ENCODE results near the gene MEF2A. TPM values are rescaled to one million over a fixed set of nuclear protein-coding genes. Genes with fewer than 3 reads are reported as not detected.
A peak's percentile ranks its signal among the peaks of the same experiment; 100 is the strongest.

MEF2A gene
- total RNA-seq, 1 donor from 2014 or later, result 88.3 TPM

DNA sequence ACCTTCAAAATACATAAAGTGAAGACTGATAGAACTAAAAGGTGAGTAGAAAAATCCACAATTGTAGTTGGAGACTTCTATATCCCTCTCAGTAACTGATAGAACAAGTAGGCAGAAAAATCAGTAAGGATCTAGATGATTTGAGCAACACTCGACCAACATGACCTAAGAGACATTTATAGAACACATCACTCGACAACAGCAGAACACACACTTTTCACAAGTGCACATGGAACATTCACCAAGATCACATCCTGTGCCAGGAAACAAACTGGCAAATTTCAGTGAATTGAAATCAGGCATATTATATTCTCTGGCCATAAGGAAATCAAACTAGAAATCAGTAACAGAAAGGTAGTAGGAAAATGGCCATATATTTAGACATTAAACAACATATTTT is 130.3 kb downstream of the MEF2A start:
- no peak overlapping the region for H3K4me3 Mint-ChIP-seq
- no peaks in the 10 kb centered on the region for H3K4me1 Mint-ChIP-seq
- intact Hi-C loops (cut with micrococcal nuclease), result no loop called here
- no peaks in the 10 kb centered on the region for H3K9me3 Mint-ChIP-seq
- TF ChIP-seq, protein P1, sequence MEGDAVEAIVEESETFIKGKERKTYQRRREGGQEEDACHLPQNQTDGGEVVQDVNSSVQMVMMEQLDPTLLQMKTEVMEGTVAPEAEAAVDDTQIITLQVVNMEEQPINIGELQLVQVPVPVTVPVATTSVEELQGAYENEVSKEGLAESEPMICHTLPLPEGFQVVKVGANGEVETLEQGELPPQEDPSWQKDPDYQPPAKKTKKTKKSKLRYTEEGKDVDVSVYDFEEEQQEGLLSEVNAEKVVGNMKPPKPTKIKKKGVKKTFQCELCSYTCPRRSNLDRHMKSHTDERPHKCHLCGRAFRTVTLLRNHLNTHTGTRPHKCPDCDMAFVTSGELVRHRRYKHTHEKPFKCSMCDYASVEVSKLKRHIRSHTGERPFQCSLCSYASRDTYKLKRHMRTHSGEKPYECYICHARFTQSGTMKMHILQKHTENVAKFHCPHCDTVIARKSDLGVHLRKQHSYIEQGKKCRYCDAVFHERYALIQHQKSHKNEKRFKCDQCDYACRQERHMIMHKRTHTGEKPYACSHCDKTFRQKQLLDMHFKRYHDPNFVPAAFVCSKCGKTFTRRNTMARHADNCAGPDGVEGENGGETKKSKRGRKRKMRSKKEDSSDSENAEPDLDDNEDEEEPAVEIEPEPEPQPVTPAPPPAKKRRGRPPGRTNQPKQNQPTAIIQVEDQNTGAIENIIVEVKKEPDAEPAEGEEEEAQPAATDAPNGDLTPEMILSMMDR (IDR thresholded peaks at IDR 0.05), result no peak
- no peaks in the 10 kb centered on the region for H3K27me3 Mint-ChIP-seq
- ChIA-PET CTCF (no interaction called here), POLR2A (interaction anchor here (0.7 kb wide), 1 partner anchor 8 kb away, joined by 3 read pairs; no protein-coding TSS in a partner anchor)
- H3K27ac Mint-ChIP-seq, result no peak overlapping the region
- ATAC-seq (ENCODE audit: low read depth), result no peak
- DNase-seq, result no peak
- peaks cover 65% of the 10 kb centered on the region for H3K36me3 Mint-ChIP-seq (ENCODE audit: low read depth)

DNA sequence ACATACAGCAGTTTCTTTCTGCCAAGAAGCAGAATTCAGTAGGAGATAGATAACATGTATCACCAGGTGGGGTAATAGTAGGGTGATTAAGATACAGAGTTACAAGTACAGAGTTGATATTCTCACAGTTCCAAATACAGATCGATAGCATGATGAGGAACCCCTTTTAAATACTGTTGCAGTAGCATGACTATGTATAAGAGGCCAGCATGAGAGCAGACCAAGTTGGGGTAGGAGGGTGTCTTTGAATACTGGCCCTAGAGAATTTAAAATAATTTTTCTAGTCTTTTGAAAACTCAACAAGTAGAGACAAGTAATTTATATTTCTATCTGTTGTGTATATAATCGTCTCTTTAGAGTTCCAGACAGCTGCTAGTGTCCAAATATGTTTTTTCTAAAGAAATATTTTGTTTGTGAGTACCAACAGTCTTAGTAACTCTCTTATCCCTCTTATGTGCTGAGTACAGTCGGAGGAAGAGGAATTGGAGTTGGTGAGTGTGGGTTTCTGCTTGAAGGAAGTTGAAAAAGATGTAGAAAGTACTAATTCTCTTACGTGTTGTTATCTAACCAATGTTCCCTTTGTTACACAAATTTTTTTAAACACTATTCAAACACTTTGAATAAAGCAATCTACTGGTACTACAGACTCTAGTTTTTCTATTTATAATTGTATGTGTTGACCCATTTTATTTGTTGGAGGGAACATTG is 137.3 kb downstream of the MEF2A start:
- intact Hi-C loops (cut with micrococcal nuclease), result loop anchor here (1.0 kb wide), 1 partner anchor 136 kb away; no protein-coding TSS in a partner anchor
- Mint-ChIP-seq H3K4me1 (peaks cover 27% of the 10 kb centered on the region), H3K36me3 (ENCODE audit: low read depth) (peaks cover 18% of the 10 kb centered on the region), H3K4me3 (peak overlapping the region; percentile 11), H3K9me3 (no peaks in the 10 kb centered on the region), H3K27me3 (no peaks in the 10 kb centered on the region), H3K27ac (peak overlapping the region; percentile 24)
- ATAC-seq (ENCODE audit: low read depth) (no peak), DNase-seq (no peak)
- ChIA-PET POLR2A (interaction anchor here (0.7 to 2.4 kb wide), 6 partner anchors 23 to 201 kb away, joined by 3 to 45 read pairs (median 14); partner anchors contain the start of genes LYSMD4 and MEF2A), CTCF (interaction anchor here (1.0 to 5.2 kb wide), 17 partner anchors 15 to 436 kb away, joined by 3 to 143 read pairs (median 17); no protein-coding TSS in a partner anchor)
- TF ChIP-seq, protein P1 (IDR thresholded peaks at IDR 0.05), result no peak

DNA sequence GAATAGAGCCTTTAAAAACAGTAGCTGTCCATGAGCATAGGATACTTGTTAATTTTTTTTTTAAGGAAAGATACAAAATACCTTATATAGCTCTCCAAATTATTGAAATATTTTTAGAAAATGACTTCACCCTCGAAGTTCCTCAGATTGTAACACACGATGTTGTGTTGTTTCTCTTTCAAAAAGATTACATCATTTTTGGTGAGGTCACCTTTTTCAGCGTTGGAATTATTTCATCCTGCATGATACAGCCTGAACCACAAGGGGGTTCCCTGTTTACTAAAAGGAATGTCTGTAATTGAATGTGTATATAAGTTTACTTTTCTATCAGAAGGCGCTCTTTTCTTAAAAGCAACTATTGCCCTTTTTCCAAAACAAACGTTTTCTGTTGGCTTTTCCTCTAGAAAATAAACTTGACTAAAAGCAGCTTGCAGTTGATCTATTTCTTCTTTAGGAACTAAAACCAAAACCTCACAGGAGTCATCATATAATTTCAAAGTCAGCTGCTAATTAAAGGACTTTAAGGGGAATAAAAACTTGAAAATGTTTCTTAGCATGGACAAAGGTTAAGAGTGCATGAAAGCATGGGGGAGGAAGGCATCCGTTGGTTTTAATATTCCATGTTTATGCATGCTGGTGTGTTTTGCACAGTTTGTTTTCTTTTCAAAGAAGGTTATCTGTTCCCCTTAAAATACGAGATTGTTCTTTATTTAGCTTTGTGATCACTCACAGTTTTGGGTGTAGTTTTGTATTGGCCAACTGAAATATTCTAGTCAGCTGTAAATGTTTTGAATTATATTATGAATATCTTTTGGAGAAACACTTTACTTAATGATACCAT is 138.0 kb downstream of the MEF2A start:
- ATAC-seq (ENCODE audit: low read depth) (peak; percentile 67), DNase-seq (no peak)
- TF ChIP-seq, protein P1 (IDR thresholded peaks at IDR 0.05), result no peak
- POLR2A ChIA-PET, result interaction anchor here (0.6 to 2.4 kb wide), 15 partner anchors 8 to 453 kb away, joined by 3 to 45 read pairs (median 4); partner anchors contain the start of genes LRRC28, LYSMD4 and MEF2A
- peaks cover 24% of the 10 kb centered on the region for H3K36me3 Mint-ChIP-seq (ENCODE audit: low read depth)
- no peaks in the 10 kb centered on the region for H3K27me3 Mint-ChIP-seq
- no peaks in the 10 kb centered on the region for H3K9me3 Mint-ChIP-seq
- peak overlapping the region; percentile 24 for H3K27ac Mint-ChIP-seq
- peaks cover 27% of the 10 kb centered on the region for H3K4me1 Mint-ChIP-seq
- intact Hi-C loops (cut with micrococcal nuclease), result loop anchor here (1.0 to 2.0 kb wide), 10 partner anchors 29 to 431 kb away; partner anchors contain the start of gene LYSMD4
- peak overlapping the region; percentile 11 for H3K4me3 Mint-ChIP-seq
- CTCF ChIA-PET, result interaction anchor here (0.6 to 5.2 kb wide), 69 partner anchors 9 to 603 kb away, joined by 3 to 143 read pairs (median 4); partner anchors contain the start of genes LYSMD4 and MEF2A

DNA sequence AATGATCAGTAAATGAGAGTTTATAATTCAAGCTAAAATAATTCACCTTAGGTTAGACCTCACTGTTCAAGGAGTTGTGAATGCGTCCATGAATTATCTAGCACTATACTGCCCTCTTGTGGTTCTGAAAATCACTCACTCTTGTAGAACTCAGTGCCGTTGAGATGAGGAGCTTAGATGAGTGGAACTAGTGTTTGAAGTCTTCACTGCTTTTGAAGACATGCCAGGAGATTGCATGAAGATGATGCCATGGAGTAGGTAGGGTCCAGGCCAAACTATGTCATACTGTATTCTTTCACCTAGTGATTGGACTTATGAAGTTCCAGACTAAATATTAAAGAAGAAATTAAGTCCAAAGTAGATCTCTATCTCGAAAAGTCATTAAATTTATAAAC is 138.7 kb downstream of the MEF2A start:
- peak; percentile 83 for ATAC-seq (ENCODE audit: low read depth)
- TF ChIP-seq, protein P1 (IDR thresholded peaks at IDR 0.05), result no peak
- peaks cover 26% of the 10 kb centered on the region for H3K36me3 Mint-ChIP-seq (ENCODE audit: low read depth)
- H3K4me1 Mint-ChIP-seq, result peaks cover 27% of the 10 kb centered on the region
- H3K4me3 Mint-ChIP-seq, result no peak overlapping the region
- intact Hi-C loops (cut with micrococcal nuclease), result loop anchor here (1.0 to 2.0 kb wide), 9 partner anchors 28 to 431 kb away; partner anchors contain the start of gene LYSMD4
- ChIA-PET CTCF (interaction anchor here (0.5 to 5.2 kb wide), 77 partner anchors 8 to 604 kb away, joined by 3 to 143 read pairs (median 4); partner anchors contain the start of genes LYSMD4 and MEF2A), POLR2A (interaction anchor here (0.6 to 2.4 kb wide), 14 partner anchors 9 to 453 kb away, joined by 3 to 45 read pairs (median 6); partner anchors contain the start of genes LRRC28, LYSMD4 and MEF2A)
- H3K27me3 Mint-ChIP-seq, result no peaks in the 10 kb centered on the region
- H3K9me3 Mint-ChIP-seq, result no peaks in the 10 kb centered on the region
- no peak for DNase-seq
- H3K27ac Mint-ChIP-seq, result peak overlapping the region; percentile 24

Measured in activated B cell treated with CpG ODN at 0.5 μM for 24 hours (primary cell).